Measurements from ENCODE around the gene DPYSL3. TPM values are rescaled to one million over a fixed set of nuclear protein-coding genes. Genes with fewer than 3 reads are reported as not detected.

DPYSL3 gene
- total RNA-seq, 1 donor, result 161 TPM

GRCh38 chr5:147359101-147359500 is 150.8 kb downstream of the DPYSL3 start:
- no peak for TF ChIP-seq CTCF (IDR thresholded peaks at IDR 0.05; ENCODE audit: insufficient read depth, low read depth, low read length)
- no peak for DNase-seq (ENCODE audit: low read depth)
- H3K4me3 ChIP-seq (ENCODE audit: low read depth, low read length), result no peak overlapping the region

- no peak for DNase-seq (ENCODE audit: low read depth)
- no peak overlapping the region for H3K4me3 ChIP-seq (ENCODE audit: low read depth, low read length)
Measured at GRCh38 chr5:147349241-147349640, 160.6 kb downstream of the DPYSL3 start.

GRCh38 chr5:147348451-147348850 is 161.4 kb downstream of the DPYSL3 start:
- no peak for DNase-seq (ENCODE audit: low read depth)
- H3K4me3 ChIP-seq (ENCODE audit: low read depth, low read length), result no peak overlapping the region
- TF ChIP-seq CTCF (IDR thresholded peaks at IDR 0.05; ENCODE audit: insufficient read depth, low read depth, low read length), result no peak

More at GRCh38 chr5:147349241-147349640, 160.6 kb downstream of the DPYSL3 start:
- TF ChIP-seq CTCF (IDR thresholded peaks at IDR 0.05; ENCODE audit: insufficient read depth, low read depth, low read length), result no peak

- peak; percentile 5 for DNase-seq (ENCODE audit: low read depth)
- no peak for TF ChIP-seq CTCF (IDR thresholded peaks at IDR 0.05; ENCODE audit: insufficient read depth, low read depth, low read length)
- no peak overlapping the region for H3K4me3 ChIP-seq (ENCODE audit: low read depth, low read length)
Measured at GRCh38 chr5:147348046-147348445, 161.8 kb downstream of the DPYSL3 start.

DNA sequence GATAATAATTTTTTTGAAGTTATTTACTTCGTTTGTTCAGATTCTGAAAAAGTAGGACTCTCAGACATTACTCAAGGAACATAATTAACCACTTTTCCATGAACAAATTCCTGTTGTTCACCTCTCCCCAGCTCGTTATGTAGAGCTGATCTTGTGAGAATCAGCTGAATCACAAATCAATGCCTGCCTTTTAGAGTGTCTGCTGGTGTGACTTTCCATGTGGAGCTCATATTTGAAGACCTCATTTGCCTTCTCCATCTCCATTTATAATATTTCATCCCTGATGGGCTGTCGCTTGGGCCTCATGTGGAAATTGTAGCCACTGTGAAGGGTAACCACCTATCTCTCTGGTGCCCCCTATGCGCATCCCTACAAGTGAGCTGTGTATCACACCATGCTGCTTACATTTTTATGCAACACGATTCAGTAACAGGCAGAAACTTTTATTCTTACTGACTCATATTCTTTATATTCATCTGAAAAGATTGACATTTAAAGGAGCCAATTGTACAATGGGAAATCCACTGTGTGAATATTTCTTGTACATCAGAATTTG is 163.8 kb downstream of the DPYSL3 start:
- TF ChIP-seq CTCF (IDR thresholded peaks at IDR 0.05; ENCODE audit: insufficient read depth, low read depth, low read length), result peak; percentile 24
- H3K4me3 ChIP-seq (ENCODE audit: low read depth, low read length), result no peak overlapping the region
- no peak for DNase-seq (ENCODE audit: low read depth)

DNA sequence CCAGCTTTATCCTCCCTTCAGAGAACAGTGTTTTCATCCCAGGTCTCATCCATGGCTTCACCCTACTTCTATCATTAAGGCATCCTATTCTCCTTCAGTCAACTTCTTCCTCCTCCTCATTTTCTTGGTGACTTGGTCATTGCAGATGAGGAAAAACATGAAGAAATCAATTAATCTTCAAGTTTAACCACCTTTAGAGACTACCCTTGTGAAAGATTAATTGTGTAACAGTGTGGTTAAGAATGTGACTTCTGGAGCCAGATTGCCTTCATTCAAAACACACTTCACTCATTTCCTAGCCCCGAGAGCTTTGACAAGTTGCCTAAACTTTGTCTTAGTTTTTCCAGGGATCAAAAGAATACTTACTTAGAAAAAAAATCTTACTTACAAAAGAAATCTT is 165.0 kb downstream of the DPYSL3 start:
- no peak for TF ChIP-seq CTCF (IDR thresholded peaks at IDR 0.05; ENCODE audit: insufficient read depth, low read depth, low read length)
- H3K4me3 ChIP-seq (ENCODE audit: low read depth, low read length), result no peak overlapping the region
- no peak for DNase-seq (ENCODE audit: low read depth)

DNA sequence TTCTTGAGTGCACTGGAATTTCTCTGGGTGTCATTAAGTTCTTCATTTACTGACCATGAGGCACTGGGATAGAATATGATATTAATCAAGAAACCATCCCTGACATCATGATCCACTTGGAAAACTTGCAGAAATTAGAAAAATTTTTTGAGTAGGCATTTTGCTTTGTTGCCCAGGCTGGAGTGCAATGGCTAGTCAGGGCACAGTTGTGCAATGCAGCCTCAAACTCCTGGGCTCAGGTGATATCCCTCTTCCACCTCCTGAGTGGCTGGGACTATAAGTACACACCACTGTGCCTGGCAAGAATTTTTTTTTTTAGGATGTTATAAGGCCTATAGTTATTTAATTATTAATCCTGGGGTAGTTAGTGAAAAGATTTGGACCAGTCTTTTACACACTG is 168.5 kb downstream of the DPYSL3 start:
- TF ChIP-seq CTCF (IDR thresholded peaks at IDR 0.05; ENCODE audit: insufficient read depth, low read depth, low read length), result no peak

More for the DNA sequence above, 168.5 kb downstream of the DPYSL3 start:
- no peak for DNase-seq (ENCODE audit: low read depth)
- H3K4me3 ChIP-seq (ENCODE audit: low read depth, low read length), result no peak overlapping the region
